ENCODE data around the gene ADAMTS13. TPM values are rescaled to one million over a fixed set of nuclear protein-coding genes. Genes with fewer than 3 reads are reported as not detected.

The ADAMTS13 gene
- total RNA-seq, 1 experiment from 2014 or later, result 4.7 TPM

DNA sequence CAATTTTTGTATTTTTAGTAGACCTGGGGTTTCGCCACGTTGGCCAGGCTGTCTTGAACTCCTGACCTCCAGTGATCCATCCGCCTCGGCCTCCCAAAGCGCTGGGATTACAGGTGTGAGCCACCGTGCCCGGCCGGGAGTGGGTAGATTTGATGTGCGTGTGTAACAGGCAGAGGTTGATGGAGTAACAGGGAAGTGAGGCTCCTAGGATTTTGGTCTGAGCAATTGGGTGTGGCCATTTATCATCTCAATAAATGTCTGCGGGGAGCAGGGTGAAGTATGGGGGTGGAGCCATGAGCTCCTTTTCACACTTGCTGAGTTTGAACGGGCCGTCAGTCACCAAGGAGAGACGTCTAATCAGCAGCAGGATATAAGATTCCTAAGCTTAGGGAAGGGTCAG is 3.2 kb upstream of the ADAMTS13 start:
- Mint-ChIP-seq H3K4me3 (ENCODE audit: low read depth, unreplicated experiment) (peak overlapping the region; percentile 92), H3K9me3 (ENCODE audit: low read depth, unreplicated experiment) (no peaks in the 10 kb centered on the region), H3K27ac (ENCODE audit: unreplicated experiment) (peak overlapping the region; percentile 87), H3K36me3 (ENCODE audit: insufficient read depth, unreplicated experiment) (peaks cover 41% of the 10 kb centered on the region), H3K27me3 (ENCODE audit: unreplicated experiment) (no peaks in the 10 kb centered on the region), H3K4me1 (ENCODE audit: low read depth, unreplicated experiment) (peaks cover 20% of the 10 kb centered on the region)
- DNase-seq, result no peak
- BruUV-seq (replicated peaks), result no TSS peak
- CTCF ChIA-PET, result no interaction called here
- TF ChIP-seq, protein P1, sequence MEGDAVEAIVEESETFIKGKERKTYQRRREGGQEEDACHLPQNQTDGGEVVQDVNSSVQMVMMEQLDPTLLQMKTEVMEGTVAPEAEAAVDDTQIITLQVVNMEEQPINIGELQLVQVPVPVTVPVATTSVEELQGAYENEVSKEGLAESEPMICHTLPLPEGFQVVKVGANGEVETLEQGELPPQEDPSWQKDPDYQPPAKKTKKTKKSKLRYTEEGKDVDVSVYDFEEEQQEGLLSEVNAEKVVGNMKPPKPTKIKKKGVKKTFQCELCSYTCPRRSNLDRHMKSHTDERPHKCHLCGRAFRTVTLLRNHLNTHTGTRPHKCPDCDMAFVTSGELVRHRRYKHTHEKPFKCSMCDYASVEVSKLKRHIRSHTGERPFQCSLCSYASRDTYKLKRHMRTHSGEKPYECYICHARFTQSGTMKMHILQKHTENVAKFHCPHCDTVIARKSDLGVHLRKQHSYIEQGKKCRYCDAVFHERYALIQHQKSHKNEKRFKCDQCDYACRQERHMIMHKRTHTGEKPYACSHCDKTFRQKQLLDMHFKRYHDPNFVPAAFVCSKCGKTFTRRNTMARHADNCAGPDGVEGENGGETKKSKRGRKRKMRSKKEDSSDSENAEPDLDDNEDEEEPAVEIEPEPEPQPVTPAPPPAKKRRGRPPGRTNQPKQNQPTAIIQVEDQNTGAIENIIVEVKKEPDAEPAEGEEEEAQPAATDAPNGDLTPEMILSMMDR (IDR thresholded peaks at IDR 0.05; ENCODE audit: unreplicated experiment), result no peak
- intact Hi-C loops (cut with micrococcal nuclease; ENCODE audit: unreplicated experiment), result no loop called here

DNA sequence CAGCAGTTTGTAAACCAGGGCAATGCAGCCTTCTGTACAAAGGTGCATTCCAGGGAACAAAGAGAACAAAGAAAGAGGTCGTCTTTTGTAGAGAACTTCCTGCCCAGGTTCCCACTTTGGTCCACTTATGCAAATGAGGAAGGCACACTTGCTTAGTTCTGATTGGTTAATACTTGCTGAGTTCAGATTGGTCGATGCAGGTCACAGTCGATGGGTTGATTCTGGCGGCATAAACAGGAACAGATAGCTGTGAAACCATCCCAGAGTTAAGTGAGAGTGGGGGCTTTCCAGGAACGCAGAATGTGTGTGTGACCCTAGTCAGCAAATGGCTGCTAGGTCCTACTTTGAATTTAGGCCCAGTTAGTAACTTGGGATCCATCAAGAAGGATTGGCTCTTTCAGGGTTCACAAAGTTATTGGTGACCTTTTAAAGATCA is 1.8 kb upstream of the ADAMTS13 start:
- TF ChIP-seq, protein P1 (IDR thresholded peaks at IDR 0.05; ENCODE audit: unreplicated experiment), result no peak
- Mint-ChIP-seq H3K4me1 (ENCODE audit: low read depth, unreplicated experiment) (peaks cover 20% of the 10 kb centered on the region), H3K27me3 (ENCODE audit: unreplicated experiment) (no peaks in the 10 kb centered on the region), H3K36me3 (ENCODE audit: insufficient read depth, unreplicated experiment) (peaks cover 37% of the 10 kb centered on the region), H3K27ac (ENCODE audit: unreplicated experiment) (no peak overlapping the region), H3K4me3 (ENCODE audit: low read depth, unreplicated experiment) (no peak overlapping the region), H3K9me3 (ENCODE audit: low read depth, unreplicated experiment) (no peaks in the 10 kb centered on the region)
- CTCF ChIA-PET, result no interaction called here
- intact Hi-C loops (cut with micrococcal nuclease; ENCODE audit: unreplicated experiment), result no loop called here
- no peak for DNase-seq
- no TSS peak for BruUV-seq (replicated peaks)

DNA sequence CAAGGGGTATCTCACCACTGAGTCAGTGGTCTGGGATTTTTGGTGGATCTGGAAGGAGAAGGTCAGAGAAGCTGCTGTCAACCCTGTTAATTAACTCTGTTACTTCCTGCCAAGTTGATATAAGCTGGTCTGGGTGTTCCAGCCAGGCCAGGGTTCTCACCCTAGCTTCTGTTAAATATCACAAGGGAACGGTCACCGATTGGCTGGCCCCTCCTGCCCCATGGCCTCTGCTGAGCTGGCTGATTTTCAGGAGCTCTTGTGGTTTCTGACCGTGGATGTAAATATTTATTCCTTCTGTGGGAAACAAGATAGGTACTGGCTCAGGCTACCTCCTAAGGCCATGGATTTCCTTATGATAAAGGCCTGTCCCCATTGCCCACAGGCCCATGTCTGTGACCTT is 1.0 kb downstream of the ADAMTS13 start:
- TF ChIP-seq, protein P1 (IDR thresholded peaks at IDR 0.05; ENCODE audit: unreplicated experiment), result no peak
- Mint-ChIP-seq H3K27ac (ENCODE audit: unreplicated experiment) (no peak overlapping the region), H3K36me3 (ENCODE audit: insufficient read depth, unreplicated experiment) (peaks cover 20% of the 10 kb centered on the region), H3K4me3 (ENCODE audit: low read depth, unreplicated experiment) (no peak overlapping the region), H3K27me3 (ENCODE audit: unreplicated experiment) (peaks cover 11% of the 10 kb centered on the region), H3K9me3 (ENCODE audit: low read depth, unreplicated experiment) (no peaks in the 10 kb centered on the region), H3K4me1 (ENCODE audit: low read depth, unreplicated experiment) (peaks cover 20% of the 10 kb centered on the region)
- BruUV-seq (replicated peaks), result no TSS peak
- intact Hi-C loops (cut with micrococcal nuclease; ENCODE audit: unreplicated experiment), result no loop called here
- no peak for DNase-seq
- CTCF ChIA-PET, result no interaction called here

DNA sequence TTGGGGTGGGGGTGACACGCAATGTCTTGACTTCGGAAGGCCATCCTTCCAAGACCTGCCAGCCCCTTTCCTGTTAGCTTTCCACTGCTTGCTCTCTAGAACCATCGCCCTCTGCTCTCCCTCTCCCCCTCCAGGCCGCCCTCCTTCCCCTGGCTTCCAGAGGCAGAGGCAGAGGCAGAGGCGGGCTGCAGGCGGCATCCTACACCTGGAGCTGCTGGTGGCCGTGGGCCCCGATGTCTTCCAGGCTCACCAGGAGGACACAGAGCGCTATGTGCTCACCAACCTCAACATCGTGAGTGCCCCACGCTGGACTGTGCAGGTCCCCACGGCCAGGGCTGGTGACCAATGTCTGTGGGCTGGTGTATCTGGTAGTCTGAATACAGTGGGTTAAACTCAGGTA is 2.0 kb downstream of the ADAMTS13 start:
- CTCF ChIA-PET, result no interaction called here
- Mint-ChIP-seq H3K4me3 (ENCODE audit: low read depth, unreplicated experiment) (no peak overlapping the region), H3K27ac (ENCODE audit: unreplicated experiment) (no peak overlapping the region), H3K36me3 (ENCODE audit: insufficient read depth, unreplicated experiment) (peaks cover 11% of the 10 kb centered on the region), H3K27me3 (ENCODE audit: unreplicated experiment) (peaks cover 11% of the 10 kb centered on the region), H3K9me3 (ENCODE audit: low read depth, unreplicated experiment) (no peaks in the 10 kb centered on the region), H3K4me1 (ENCODE audit: low read depth, unreplicated experiment) (peaks cover 13% of the 10 kb centered on the region)
- no TSS peak for BruUV-seq (replicated peaks)
- TF ChIP-seq, protein P1 (IDR thresholded peaks at IDR 0.05; ENCODE audit: unreplicated experiment), result no peak
- no peak for DNase-seq
- intact Hi-C loops (cut with micrococcal nuclease; ENCODE audit: unreplicated experiment), result no loop called here
